ENCODE measurements around the gene ESRRA. TPM values are rescaled to one million over a fixed set of nuclear protein-coding genes. Genes with fewer than 3 reads are reported as not detected.

The ESRRA gene
- total and polyA plus RNA-seq, 9 of the 15 experiments (the other 6 are each of a cell fraction or from before 2014, with no cell fraction given), result 0.27 to 89.7 (median 23.7) TPM

DNA sequence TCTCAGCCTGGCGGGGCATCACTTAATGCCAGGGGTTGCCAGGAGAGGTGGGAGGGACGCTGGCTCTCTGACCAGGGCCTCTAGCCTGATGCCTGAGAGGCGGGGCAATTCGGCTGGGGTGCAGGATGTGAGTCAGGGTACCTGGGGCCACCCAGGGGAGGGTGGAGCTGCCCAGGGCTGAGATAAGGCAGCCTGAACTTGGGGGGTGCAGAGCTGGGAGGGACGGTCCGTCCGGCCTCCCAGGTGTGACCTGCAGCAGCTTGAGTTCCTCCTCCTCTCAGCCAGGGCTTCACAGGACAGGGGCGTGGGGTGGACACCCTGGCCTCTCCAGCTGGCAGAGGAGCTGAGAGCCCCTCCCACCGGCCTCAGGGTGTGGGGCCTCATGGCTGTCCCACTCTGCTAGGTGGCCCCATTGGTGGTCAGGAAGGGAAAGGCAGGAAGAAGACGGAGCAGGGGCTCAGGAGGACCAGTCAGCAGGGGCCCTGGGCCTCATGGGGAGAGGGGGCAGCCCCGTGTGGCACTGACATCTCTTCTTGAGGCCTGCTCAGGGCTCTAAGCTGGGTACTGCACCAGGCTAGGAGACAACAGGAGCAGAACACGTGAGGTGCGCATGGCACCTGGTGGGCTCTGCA lies 52.7 kb downstream of the ESRRA start (continued):
- TF ChIP-seq, protein P1, sequence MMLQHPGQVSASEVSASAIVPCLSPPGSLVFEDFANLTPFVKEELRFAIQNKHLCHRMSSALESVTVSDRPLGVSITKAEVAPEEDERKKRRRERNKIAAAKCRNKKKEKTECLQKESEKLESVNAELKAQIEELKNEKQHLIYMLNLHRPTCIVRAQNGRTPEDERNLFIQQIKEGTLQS (IDR thresholded peaks at IDR 0.05), result 0 out of 2 replicates have a peak, but pooled peaks have one; percentile 17
- TF ChIP-seq, protein P1 (CRISPR knock-in tag; conservative IDR thresholded peaks at IDR 0.05), result no peak
- TF ChIP-seq NCOR1 (IDR thresholded peaks at IDR 0.05) (no peak), SRSF3 (IDR thresholded peaks at IDR 0.05; ENCODE audit: insufficient read depth, low read length) (no peak), CHD2 (IDR thresholded peaks at IDR 0.05; ENCODE audit: low read depth, low read length) (no peak), KLF16 (IDR thresholded peaks at IDR 0.05) (no peak), EWSR1 (IDR thresholded peaks at IDR 0.05; ENCODE audit: borderline replicate concordance, low read depth, partially characterized antibody) (no peak), FOXJ3 (CRISPR knock-in tag; IDR thresholded peaks at IDR 0.05) (no peak), EZH2 (IDR thresholded peaks at IDR 0.05; ENCODE audit: borderline replicate concordance, low read depth, low read length) (no peak), ILF3 (IDR thresholded peaks at IDR 0.05; ENCODE audit: borderline replicate concordance) (no peak), FOXK2 (conservative IDR thresholded peaks at IDR 0.05 in 1 of 2, IDR thresholded peaks at IDR 0.05 in 1 of 2; ENCODE audit: low read depth in 2 of 2) (no peak), ZNF217 (CRISPR knock-in tag; IDR thresholded peaks at IDR 0.05) (no peak), TCF7L2 (IDR thresholded peaks at IDR 0.05; ENCODE audit: low read depth, low read length) (no peak), IRF2 (CRISPR knock-in tag; IDR thresholded peaks at IDR 0.05) (no peak), NCOA1 (IDR thresholded peaks at IDR 0.05; ENCODE audit: low read depth) (no peak), PTBP1 (IDR thresholded peaks at IDR 0.05; ENCODE audit: low read depth, low read length) (no peak)
- TF ChIP-seq, protein P2, sequence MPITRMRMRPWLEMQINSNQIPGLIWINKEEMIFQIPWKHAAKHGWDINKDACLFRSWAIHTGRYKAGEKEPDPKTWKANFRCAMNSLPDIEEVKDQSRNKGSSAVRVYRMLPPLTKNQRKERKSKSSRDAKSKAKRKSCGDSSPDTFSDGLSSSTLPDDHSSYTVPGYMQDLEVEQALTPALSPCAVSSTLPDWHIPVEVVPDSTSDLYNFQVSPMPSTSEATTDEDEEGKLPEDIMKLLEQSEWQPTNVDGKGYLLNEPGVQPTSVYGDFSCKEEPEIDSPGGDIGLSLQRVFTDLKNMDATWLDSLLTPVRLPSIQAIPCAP (CRISPR knock-in tag; IDR thresholded peaks at IDR 0.05; ENCODE audit: borderline replicate concordance), result no peak
- TF ChIP-seq, protein P3, sequence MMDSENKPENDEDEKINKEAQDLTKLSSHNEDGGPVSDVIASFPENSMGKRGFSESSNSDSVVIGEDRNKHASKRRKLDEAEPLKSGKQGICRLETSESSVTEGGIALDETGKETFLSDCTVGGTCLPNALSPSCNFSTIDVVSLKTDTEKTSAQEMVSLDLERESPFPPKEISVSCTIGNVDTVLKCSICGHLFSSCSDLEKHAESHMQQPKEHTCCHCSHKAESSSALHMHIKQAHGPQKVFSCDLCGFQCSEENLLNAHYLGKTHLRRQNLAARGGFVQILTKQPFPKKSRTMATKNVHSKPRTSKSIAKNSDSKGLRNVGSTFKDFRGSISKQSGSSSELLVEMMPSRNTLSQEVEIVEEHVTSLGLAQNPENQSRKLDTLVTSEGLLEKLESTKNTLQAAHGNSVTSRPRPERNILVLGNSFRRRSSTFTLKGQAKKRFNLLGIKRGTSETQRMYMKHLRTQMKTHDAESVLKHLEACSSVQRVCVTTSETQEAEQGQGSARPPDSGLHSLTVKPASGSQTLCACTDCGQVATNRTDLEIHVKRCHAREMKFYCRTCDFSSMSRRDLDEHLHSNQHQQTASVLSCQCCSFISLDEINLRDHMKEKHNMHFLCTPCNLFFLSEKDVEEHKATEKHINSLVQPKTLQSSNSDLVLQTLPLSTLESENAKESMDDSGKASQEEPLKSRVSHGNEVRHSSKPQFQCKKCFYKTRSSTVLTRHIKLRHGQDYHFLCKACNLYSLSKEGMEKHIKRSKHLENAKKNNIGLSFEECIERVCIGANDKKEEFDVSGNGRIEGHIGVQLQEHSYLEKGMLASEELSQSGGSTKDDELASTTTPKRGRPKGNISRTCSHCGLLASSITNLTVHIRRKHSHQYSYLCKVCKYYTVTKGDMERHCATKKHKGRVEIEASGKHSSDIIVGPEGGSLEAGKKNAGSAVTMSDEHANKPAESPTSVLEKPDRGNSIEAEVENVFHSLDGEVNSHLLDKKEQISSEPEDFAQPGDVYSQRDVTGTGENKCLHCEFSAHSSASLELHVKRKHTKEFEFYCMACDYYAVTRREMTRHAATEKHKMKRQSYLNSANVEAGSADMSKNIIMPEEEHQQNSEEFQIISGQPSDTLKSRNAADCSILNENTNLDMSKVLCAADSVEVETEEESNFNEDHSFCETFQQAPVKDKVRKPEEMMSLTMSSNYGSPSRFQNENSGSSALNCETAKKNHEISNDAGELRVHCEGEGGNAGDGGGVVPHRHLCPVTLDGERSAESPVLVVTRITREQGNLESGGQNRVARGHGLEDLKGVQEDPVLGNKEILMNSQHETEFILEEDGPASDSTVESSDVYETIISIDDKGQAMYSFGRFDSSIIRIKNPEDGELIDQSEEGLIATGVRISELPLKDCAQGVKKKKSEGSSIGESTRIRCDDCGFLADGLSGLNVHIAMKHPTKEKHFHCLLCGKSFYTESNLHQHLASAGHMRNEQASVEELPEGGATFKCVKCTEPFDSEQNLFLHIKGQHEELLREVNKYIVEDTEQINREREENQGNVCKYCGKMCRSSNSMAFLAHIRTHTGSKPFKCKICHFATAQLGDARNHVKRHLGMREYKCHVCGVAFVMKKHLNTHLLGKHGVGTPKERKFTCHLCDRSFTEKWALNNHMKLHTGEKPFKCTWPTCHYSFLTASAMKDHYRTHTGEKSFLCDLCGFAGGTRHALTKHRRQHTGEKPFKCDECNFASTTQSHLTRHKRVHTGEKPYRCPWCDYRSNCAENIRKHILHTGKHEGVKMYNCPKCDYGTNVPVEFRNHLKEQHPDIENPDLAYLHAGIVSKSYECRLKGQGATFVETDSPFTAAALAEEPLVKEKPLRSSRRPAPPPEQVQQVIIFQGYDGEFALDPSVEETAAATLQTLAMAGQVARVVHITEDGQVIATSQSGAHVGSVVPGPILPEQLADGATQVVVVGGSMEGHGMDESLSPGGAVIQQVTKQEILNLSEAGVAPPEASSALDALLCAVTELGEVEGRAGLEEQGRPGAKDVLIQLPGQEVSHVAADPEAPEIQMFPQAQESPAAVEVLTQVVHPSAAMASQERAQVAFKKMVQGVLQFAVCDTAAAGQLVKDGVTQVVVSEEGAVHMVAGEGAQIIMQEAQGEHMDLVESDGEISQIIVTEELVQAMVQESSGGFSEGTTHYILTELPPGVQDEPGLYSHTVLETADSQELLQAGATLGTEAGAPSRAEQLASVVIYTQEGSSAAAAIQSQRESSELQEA (IDR thresholded peaks at IDR 0.05; ENCODE audit: low read depth), result no peak
